NK-92 (cell line): ENCODE data around the gene DHRS12.

Experiments used
- DNase-seq: peaks from one replicate; lab custom pipeline; 2025; ENCODE audit not compliant: unreplicated experiment; lab: John Stamatoyannopoulos, UW

DHRS12 gene

GRCh38 chr13:51730927-51731326 lies 73.0 kb downstream of the DHRS12 start:
- no peak for DNase-seq

DNA sequence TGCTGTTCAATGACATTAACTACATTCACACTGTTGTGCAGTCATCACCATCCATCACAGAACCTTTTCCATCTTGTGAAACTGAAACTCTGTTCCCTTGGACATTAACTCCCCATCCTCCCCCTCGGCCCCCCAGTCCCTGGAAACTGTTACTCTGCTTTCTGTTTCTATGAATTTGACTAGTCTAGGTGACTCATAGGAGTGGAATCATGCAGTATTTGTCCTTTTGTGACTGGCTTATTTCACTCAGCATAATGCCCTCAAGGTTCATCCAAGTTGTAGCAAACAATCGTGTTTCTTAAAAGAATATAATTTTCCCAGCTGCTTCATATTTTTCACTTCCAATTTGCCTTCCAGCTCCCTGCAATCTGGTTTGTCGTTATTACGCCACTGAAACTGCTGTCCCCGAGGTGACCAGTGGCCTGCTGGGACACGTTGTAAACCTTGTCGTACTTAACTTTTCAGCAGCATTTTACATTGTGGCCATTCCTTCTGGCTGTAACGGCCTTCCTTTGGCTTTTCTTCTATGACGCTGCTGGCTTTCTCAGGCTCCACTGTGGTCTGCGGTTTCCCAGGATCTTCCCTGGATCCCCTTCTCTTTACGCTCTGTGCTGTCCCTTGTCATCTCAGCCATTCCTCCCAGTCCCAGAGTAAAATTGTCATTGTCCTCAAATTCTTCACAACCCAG lies 74.0 kb downstream of the DHRS12 start:
- no peak for DNase-seq

DNA sequence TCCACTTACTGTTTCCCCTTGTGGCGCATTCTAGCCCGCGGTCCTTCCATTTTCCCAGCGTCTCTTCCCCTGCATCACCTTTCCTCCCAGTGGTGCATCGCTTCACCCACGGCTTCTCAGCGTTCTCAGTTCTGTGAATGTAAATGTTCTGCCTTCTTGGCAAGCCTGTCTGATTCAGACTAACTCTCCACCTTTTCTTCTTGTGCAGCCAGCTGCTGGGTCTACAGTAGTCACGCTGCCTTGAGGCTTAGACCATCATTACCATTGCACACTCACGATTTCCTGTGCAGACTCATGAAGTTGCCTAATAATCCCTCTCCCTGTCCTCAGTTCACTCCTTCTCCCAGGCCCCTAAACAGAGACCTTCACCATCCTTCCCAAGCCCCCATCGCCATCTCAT lies 75.0 kb downstream of the DHRS12 start:
- DNase-seq = no peak

- DNase-seq = no peak
These were observed 75.7 kb downstream of the DHRS12 start for GRCh38 chr13:51728275-51728673.

- DNase-seq = no peak
These were observed 76.2 kb downstream of the DHRS12 start for GRCh38 chr13:51727634-51728274.

- no peak for DNase-seq
These were observed 77.3 kb downstream of the DHRS12 start for GRCh38 chr13:51726446-51727193.

DNA sequence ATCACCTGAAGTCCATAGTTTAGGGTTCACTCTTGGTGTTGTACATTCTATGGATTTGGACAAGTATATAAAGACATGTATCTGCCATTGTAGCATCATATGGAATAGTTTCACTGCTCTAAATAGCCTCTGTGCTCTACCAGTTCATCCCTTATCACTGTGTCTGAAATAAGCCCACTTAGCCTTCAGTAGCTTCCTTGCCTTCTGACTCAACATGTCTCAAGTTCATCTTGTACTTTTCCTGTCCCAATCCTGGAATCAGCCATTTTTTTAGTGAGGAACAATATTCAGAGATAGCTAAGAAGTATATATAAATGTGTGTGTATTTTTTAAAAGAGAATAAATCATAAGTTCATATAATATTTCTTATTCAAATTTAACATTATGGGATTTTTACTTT lies 79.2 kb downstream of the DHRS12 start:
- DNase-seq = no peak

- no peak for DNase-seq
These were observed 80.4 kb downstream of the DHRS12 start for GRCh38 chr13:51723529-51723928.

DNA sequence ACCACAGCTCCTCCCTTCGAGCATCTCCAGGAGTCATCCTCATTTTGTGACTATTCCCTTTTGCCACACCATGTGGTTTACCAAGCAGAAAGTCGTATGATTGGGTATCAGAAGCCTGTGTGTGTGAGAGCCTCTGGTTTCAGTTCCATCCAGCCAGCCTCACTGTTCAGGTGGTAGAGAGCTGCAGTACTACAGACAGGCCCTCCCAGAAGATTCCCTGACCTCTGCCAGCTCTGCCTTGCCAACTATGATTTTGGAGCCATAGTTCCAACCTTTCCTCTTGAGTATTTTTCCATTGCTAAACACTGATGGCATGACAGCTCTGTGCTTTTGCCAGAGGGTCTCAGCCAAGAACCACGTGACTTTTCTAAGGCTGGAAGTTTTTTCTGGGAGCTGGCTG lies 82.5 kb downstream of the DHRS12 start:
- no peak for DNase-seq

DNA sequence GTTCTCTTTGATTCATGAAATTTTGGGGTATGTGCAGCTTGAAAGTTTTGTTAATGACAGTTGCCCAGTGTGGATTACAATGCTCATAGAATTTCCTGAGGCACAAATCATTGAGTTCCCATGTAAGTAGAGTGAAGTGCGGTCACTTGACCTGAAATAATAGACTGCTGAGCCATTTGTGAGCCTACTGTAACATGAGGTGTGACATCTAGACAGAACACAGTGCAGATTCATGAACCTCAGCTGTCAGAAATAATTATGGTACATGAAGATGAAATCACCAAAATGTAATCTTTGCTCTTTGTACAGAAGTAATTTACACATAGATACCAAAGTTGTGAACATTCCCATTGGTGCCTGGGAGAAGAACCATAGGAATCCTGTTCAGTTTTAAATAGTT lies 84.6 kb downstream of the DHRS12 start:
- DNase-seq = no peak
